Measurements from ENCODE around the gene HOXA11.

GRCh38 chr7:27185854-27186667 lies 1.0 kb upstream of the HOXA11 start:
- TF ChIP-seq POLR2A (IDR thresholded peaks at IDR 0.05; ENCODE audit: low read length), result no peak
- no peak for TF ChIP-seq GATA1 (IDR thresholded peaks at IDR 0.05; ENCODE audit: low read depth, low read length)
